ENCODE results near the gene IGLL5. TPM values are rescaled to one million over a fixed set of nuclear protein-coding genes. Genes with fewer than 3 reads are reported as not detected.

The IGLL5 gene
- total RNA-seq, 2 experiments from 2014 or later, result not detected

- Mint-ChIP-seq H3K36me3 (no peaks in the 10 kb centered on the region), H3K27me3 (peaks cover 23% of the 10 kb centered on the region), H3K4me3 (no peak overlapping the region), H3K27ac (no peak overlapping the region), H3K9me3 (ENCODE audit: low read depth) (no peaks in the 10 kb centered on the region), H3K4me1 (no peaks in the 10 kb centered on the region)
- ATAC-seq, result no peak
- no peak for DNase-seq
- CTCF ChIA-PET, result interaction anchor here (1.1 to 2.8 kb wide), 3 partner anchors 30 to 132 kb away, joined by 3 to 10 read pairs (median 3); no protein-coding TSS in a partner anchor
Measured at GRCh38 chr22:22911327-22912134, 23.9 kb downstream of the IGLL5 start.

DNA sequence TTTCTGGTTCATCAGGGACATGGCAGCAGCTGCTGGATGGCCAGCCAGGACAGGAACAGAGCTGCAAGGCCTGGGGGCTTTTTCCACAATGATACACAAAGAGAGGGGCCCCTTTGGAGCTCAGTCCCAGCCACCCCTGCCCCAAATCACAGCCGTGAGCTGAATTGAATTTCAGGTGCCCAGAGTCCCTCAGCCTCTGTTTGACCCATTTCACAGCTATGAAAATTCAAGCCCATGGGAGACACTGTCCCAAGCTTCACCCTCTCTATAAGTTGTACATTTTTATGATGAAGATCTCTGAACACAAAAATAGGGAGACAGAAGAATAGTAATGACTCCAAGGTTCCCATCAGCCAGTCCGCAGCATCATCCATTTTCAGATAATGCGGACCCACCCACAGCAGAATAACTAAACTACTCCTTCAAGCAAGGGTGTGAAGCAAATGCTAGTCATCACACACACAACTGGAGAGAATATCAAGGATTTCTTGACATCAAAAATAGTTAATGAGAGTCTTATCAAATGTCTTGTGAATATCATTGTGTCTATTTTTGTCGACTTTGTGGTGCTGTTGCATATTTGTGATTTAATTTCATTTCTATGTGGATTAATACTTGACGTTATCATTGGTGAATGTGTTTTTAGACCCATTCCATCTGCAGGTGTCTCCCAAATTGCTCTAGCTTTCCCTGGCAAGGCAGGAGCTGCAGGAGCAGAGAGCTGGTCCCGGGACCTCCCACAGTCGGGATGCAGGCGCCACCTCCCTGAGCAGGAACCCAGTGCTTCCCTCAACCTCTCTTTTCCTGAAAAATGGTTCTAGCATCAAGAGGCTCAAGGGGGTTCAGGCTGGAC is 24.7 kb downstream of the IGLL5 start:
- H3K4me1 Mint-ChIP-seq, result no peaks in the 10 kb centered on the region
- ATAC-seq (no peak), DNase-seq (no peak)
- no peak overlapping the region for H3K4me3 Mint-ChIP-seq
- H3K9me3 Mint-ChIP-seq (ENCODE audit: low read depth), result no peaks in the 10 kb centered on the region
- H3K27ac Mint-ChIP-seq, result no peak overlapping the region
- peaks cover 23% of the 10 kb centered on the region for H3K27me3 Mint-ChIP-seq
- CTCF ChIA-PET, result interaction anchor here (1.1 to 1.7 kb wide), 3 partner anchors 15 to 133 kb away, joined by 3 to 4 read pairs (median 4); no protein-coding TSS in a partner anchor
- H3K36me3 Mint-ChIP-seq, result no peaks in the 10 kb centered on the region

DNA sequence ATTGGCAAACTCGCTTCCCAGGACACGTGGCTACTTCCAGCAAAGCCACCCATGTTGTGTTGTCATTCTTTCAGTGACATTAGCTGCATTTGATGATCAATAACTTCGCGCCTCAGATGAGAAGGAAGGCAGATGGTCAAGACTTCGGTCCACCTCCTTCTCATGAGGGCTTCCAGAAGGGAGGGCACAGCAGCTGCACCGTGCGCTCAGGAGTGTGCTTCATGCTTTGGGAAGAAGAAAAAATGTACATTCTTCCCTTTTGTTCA is 25.3 kb downstream of the IGLL5 start:
- Mint-ChIP-seq H3K27me3 (peaks cover 19% of the 10 kb centered on the region), H3K4me1 (no peaks in the 10 kb centered on the region), H3K4me3 (no peak overlapping the region), H3K27ac (no peak overlapping the region), H3K36me3 (no peaks in the 10 kb centered on the region), H3K9me3 (ENCODE audit: low read depth) (no peaks in the 10 kb centered on the region)
- DNase-seq, result no peak
- CTCF ChIA-PET, result interaction anchor here (1.5 to 1.7 kb wide), 2 partner anchors 16 to 29 kb away, joined by 4 read pairs; no protein-coding TSS in a partner anchor
- no peak for ATAC-seq

GRCh38 chr22:22913989-22914388 is 26.4 kb downstream of the IGLL5 start:
- Mint-ChIP-seq H3K9me3 (ENCODE audit: low read depth) (no peaks in the 10 kb centered on the region), H3K4me1 (no peaks in the 10 kb centered on the region), H3K4me3 (no peak overlapping the region), H3K27me3 (peaks cover 19% of the 10 kb centered on the region), H3K27ac (no peak overlapping the region), H3K36me3 (no peaks in the 10 kb centered on the region)
- CTCF ChIA-PET, result interaction anchor here (1.5 to 1.7 kb wide), 2 partner anchors 17 to 30 kb away, joined by 4 read pairs; no protein-coding TSS in a partner anchor
- DNase-seq, result no peak
- ATAC-seq, result no peak

- DNase-seq (no peak), ATAC-seq (no peak)
- H3K36me3 Mint-ChIP-seq, result no peaks in the 10 kb centered on the region
- CTCF ChIA-PET, result interaction anchor here (0.8 kb wide), 1 partner anchor 105 kb away, joined by 3 read pairs; no protein-coding TSS in a partner anchor
- no peaks in the 10 kb centered on the region for H3K4me1 Mint-ChIP-seq
- peaks cover 12% of the 10 kb centered on the region for H3K27me3 Mint-ChIP-seq
- H3K9me3 Mint-ChIP-seq (ENCODE audit: low read depth), result no peaks in the 10 kb centered on the region
- no peak overlapping the region for H3K4me3 Mint-ChIP-seq
- no peak overlapping the region for H3K27ac Mint-ChIP-seq
Measured at GRCh38 chr22:22914726-22915669, 27.4 kb downstream of the IGLL5 start.

DNA sequence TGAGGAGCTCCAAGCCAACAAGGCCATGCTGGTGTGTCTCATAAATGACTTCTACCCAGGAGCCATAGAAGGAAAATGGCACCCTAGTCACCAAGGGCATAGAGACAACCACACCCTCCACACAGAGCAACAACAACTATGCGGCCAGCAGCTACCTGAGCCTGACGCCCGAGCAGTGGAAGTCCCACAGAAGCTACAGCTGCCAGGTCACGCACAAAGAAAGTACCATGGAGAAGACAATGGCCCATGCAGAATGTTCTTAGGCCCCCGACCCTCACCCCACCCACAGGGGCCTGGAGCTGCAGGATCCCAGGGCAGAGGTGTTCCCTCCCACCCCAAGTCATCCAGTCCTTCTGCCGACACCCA is 28.0 kb downstream of the IGLL5 start:
- no peaks in the 10 kb centered on the region for H3K36me3 Mint-ChIP-seq
- no peak overlapping the region for H3K4me3 Mint-ChIP-seq
- DNase-seq (no peak), ATAC-seq (no peak)
- H3K27me3 Mint-ChIP-seq, result peaks cover 9% of the 10 kb centered on the region
- H3K27ac Mint-ChIP-seq, result no peak overlapping the region
- no peaks in the 10 kb centered on the region for H3K4me1 Mint-ChIP-seq
- CTCF ChIA-PET, result interaction anchor here (0.8 kb wide), 1 partner anchor 106 kb away, joined by 3 read pairs; no protein-coding TSS in a partner anchor
- no peaks in the 10 kb centered on the region for H3K9me3 Mint-ChIP-seq (ENCODE audit: low read depth)

DNA sequence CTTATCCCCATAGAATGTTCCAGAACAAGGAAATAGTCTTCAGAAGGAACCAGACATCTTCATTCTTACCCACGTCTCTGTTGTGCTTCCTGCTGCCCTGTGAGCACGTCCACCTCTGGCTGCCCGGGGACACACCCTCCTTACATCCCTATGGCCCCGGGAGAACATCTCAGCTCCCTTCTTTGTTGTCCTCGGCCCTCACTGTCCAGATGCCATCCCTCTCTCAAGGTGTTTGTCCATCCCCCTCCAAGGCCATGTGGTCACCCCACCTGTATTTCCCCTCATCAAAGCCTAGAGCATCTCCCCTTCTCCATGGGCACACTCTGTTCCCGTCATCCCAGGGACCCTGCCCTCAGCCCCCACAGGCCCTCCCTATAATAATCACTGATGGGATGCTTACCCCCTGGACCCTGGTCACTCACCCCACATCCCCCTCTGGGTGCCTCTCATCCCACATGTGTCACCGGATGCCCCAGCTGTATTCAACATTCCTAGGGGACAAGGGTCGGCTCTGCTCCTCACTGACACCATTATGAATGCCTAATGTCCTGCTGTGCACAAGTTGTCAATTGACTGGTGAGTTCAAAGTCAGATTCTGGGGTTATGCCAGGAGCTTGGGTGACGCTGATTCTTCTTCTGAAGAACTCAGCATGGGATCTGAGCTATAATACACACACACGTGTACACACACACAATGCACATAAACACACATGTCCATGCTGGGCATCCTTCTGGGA is 28.8 kb downstream of the IGLL5 start:
- H3K4me3 Mint-ChIP-seq, result no peak overlapping the region
- H3K9me3 Mint-ChIP-seq (ENCODE audit: low read depth), result no peaks in the 10 kb centered on the region
- CTCF ChIA-PET, result interaction anchor here (1.0 to 1.8 kb wide), 3 partner anchors 32 to 365 kb away, joined by 3 to 6 read pairs (median 3); no protein-coding TSS in a partner anchor
- no peak overlapping the region for H3K27ac Mint-ChIP-seq
- H3K4me1 Mint-ChIP-seq, result no peaks in the 10 kb centered on the region
- no peak for ATAC-seq
- no peaks in the 10 kb centered on the region for H3K36me3 Mint-ChIP-seq
- peaks cover 8% of the 10 kb centered on the region for H3K27me3 Mint-ChIP-seq
- DNase-seq, result no peak

GRCh38 chr22:22916952-22917290 is 29.3 kb downstream of the IGLL5 start:
- Mint-ChIP-seq H3K4me1 (no peaks in the 10 kb centered on the region), H3K36me3 (no peaks in the 10 kb centered on the region), H3K27me3 (peaks cover 8% of the 10 kb centered on the region), H3K4me3 (no peak overlapping the region), H3K27ac (no peak overlapping the region), H3K9me3 (ENCODE audit: low read depth) (no peaks in the 10 kb centered on the region)
- DNase-seq (no peak), ATAC-seq (no peak)
- CTCF ChIA-PET, result interaction anchor here (1.0 to 1.8 kb wide), 3 partner anchors 33 to 365 kb away, joined by 3 to 6 read pairs (median 3); no protein-coding TSS in a partner anchor

DNA sequence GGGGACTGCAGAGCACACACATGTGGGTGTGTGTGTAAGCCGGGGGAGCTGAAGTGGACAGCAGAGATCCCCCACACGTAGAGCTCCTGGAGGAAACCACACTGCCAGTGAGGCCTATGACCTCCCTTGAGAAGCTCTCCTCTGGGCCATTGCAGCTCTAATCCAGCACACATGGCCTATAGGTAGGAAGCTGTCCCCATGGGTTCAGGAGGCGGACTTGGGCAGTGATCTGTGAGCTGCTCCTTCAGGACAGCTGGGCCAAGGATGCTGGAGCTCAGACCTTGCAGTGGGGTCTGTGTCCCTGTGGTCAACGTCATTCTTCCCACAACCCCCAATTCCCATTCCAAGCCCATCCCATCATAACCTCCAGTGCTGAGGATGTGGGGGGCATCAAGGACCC is 29.8 kb downstream of the IGLL5 start:
- DNase-seq (no peak), ATAC-seq (no peak)
- Mint-ChIP-seq H3K4me1 (no peaks in the 10 kb centered on the region), H3K27ac (no peak overlapping the region), H3K4me3 (no peak overlapping the region), H3K27me3 (peaks cover 6% of the 10 kb centered on the region), H3K36me3 (no peaks in the 10 kb centered on the region), H3K9me3 (ENCODE audit: low read depth) (no peaks in the 10 kb centered on the region)
- CTCF ChIA-PET, result interaction anchor here (1.0 to 1.8 kb wide), 3 partner anchors 33 to 364 kb away, joined by 3 to 6 read pairs (median 3); no protein-coding TSS in a partner anchor

- Mint-ChIP-seq H3K27ac (no peak overlapping the region), H3K4me3 (no peak overlapping the region), H3K36me3 (no peaks in the 10 kb centered on the region), H3K9me3 (ENCODE audit: low read depth) (no peaks in the 10 kb centered on the region), H3K27me3 (no peaks in the 10 kb centered on the region), H3K4me1 (no peaks in the 10 kb centered on the region)
- ATAC-seq, result no peak
- no peak for DNase-seq
- CTCF ChIA-PET, result no interaction called here
Measured at GRCh38 chr22:22918297-22918965, 30.8 kb downstream of the IGLL5 start.

GRCh38 chr22:22919041-22919440 is 31.4 kb downstream of the IGLL5 start:
- DNase-seq, result no peak
- Mint-ChIP-seq H3K27ac (no peak overlapping the region), H3K9me3 (ENCODE audit: low read depth) (no peaks in the 10 kb centered on the region), H3K4me3 (no peak overlapping the region), H3K36me3 (no peaks in the 10 kb centered on the region), H3K4me1 (no peaks in the 10 kb centered on the region), H3K27me3 (no peaks in the 10 kb centered on the region)
- no peak for ATAC-seq
- CTCF ChIA-PET, result no interaction called here

- no peak overlapping the region for H3K4me3 Mint-ChIP-seq
- no peak for ATAC-seq
- CTCF ChIA-PET, result no interaction called here
- DNase-seq, result no peak
- no peaks in the 10 kb centered on the region for H3K9me3 Mint-ChIP-seq (ENCODE audit: low read depth)
- no peaks in the 10 kb centered on the region for H3K36me3 Mint-ChIP-seq
- H3K4me1 Mint-ChIP-seq, result no peaks in the 10 kb centered on the region
- no peaks in the 10 kb centered on the region for H3K27me3 Mint-ChIP-seq
- H3K27ac Mint-ChIP-seq, result no peak overlapping the region
Measured at GRCh38 chr22:22920104-22920654, 32.6 kb downstream of the IGLL5 start.

All from activated CD8-positive, alpha-beta memory T cell treated with anti-CD3 and anti-CD28 coated beads, Interleukin-2, amount 10 ng/mL, durations not matched to agents 7 days and 5 days (primary cell).